Esophagus squamous epithelium (tissue), 5 donors: ENCODE data around the gene DMAC2. TPM values are rescaled to one million over a fixed set of nuclear protein-coding genes. Genes with fewer than 3 reads are reported as not detected.

ENCODE experiments used
- DNase-seq: peaks from one replicate; lab custom pipeline; 2025; lab: John Stamatoyannopoulos, UW
- H3K27ac ChIP-seq, 4 donors: fragments of 200-600 bp; sonication (generic); one replicate each; pipeline ENCODE4 v1.5.1; 2016 to 2019; ENCODE audit warnings: mild to moderate bottlenecking in 1 of 4
- H3K27me3 ChIP-seq, 4 donors: fragments of 200-600 bp; sonication (generic); 1 replicate in 3 of 4; 2 replicates in 1 of 4; pipeline versions ENCODE4 v1.5.1 to v1.6.0; 2017 to 2021; ENCODE audit warnings: antibody characterized with exemption in 1 of 4
- H3K36me3 ChIP-seq, 3 donors: fragments of 200-600 bp; sonication (generic); one replicate each; pipeline ENCODE4 v1.5.1; 2016 to 2019
- H3K4me1 ChIP-seq, 3 donors: fragments of 200-600 bp; sonication (generic); one replicate each; pipeline ENCODE4 v1.5.1; 2017 to 2019
- H3K4me3 ChIP-seq, 4 donors: fragments of 200-600 bp; sonication (generic); 1 replicate in 3 of 4; 2 replicates in 1 of 4; pipeline ENCODE4 v1.5.1; 2016 to 2019; ENCODE audit warnings: mild to moderate bottlenecking in 2 of 4, moderate library complexity in 1 of 4
- H3K9me3 ChIP-seq, 3 donors: fragments of 200-600 bp; sonication (generic); one replicate each; pipeline ENCODE4 v1.5.1; 2016 to 2019
- CTCF ChIP-seq, 6 experiments: fragments of 450-650 bp in 4 of 6; fragments of 200-600 bp in 2 of 6; sonication (generic) in 2 of 6; IDR thresholded peaks; one replicate each; pipeline ENCODE4 v1.5.1; 2016 to 2019; ENCODE audit warnings: antibody characterized with exemption in 6 of 6, mild to moderate bottlenecking in 4 of 6, moderate library complexity in 4 of 6
- POLR2A ChIP-seq, 4 donors: fragments of 450-650 bp; IDR thresholded peaks; one replicate each; pipeline ENCODE4 v1.6.1; 2017; ENCODE audit warnings: antibody characterized with exemption in 4 of 4, mild to moderate bottlenecking in 4 of 4, moderate library complexity in 3 of 4
- WGBS, 2 donors: methylation state at CpG; one replicate each; pipeline ENCODE4 v1.1.5; 2018; 5-methylcytosine and 5-hydroxymethylcytosine counted together
- intact Hi-C: fragments of 100-400 bp; cut with DNase I; formaldehyde crosslinking; loops from one replicate; pipeline ENCODE4 v1.15.0; 2022
- total RNA-seq, 4 donors: library from RNA; depleted of rRNA; stranded (reverse); fragments of >200 nt; gene quantifications; one replicate each; pipeline ENCODE4 v1.1.0, GENCODE V29; 2016
- donor health status: DM: yes; HTN: yes; CAD: no.

Gene DMAC2
- total RNA-seq, 4 donors from 2014 or later = 25.1 to 41.4 (median 35.7) TPM

DNA sequence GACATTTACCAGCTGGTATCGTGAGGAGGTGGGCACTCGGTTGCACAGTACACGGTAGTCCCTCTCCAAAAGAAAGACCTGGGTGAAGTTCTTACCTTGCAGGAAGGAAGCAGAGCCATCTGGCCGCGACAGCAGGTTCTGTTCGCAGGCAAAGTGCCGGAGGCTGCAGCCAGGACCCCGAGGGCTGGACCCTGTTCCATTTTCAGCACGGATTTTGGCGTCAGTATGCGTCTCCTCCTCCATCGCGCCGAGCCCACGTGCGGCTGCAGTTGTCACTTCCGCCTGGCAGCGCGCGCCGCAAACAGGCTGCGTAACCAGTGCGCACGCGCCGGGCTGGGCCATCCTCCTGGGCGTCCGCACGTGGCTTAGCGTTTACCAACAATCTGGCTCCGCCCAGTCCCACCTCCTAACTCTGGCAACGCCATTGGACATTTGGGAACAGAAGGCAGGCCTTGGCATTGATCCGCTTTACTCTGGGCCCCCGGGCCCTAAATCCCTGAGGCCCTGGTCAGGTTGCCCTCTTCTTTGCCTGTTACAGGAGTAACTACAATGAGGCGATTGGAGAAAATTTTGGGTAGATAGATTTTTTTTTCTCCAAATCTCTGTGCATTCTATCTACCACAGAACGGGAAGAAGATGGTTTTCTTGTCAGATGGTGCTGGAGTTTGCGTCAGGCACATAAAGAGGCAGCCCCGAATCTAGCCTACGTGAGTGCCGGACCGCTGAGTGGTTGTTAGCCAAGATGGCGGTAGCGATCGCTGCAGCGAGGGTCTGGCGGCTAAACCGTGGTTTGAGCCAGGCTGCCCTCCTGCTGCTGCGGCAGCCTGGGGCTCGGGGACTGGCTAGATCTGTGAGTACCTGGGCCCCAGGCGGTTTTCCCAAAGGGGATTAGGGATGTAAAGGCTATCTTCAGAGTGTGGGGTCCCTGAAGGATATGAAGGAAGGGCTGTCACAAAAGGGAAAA is 42.3 kb downstream of the DMAC2 start, which contains the start of the genes BCKDHA and EXOSC5:
Gene BCKDHA, plus strand, starts transcription at position 733 of the 964 bp plus-strand sequence. Its CDS starts 10 bp downstream, at position 743.
Gene EXOSC5, minus strand, starts transcription at position 274 of the 964 bp plus-strand sequence. Its CDS starts 31 bp downstream, at position 243.
- Histone ChIP-seq H3K27me3 (no peaks in the 10 kb centered on the region), H3K27ac (peak within 1 kb of the TSS; percentile 89 to 100 (median 96)), H3K4me1 (peaks cover 18 to 65% (median 23%) of the 10 kb centered on the region in 3 donors), H3K9me3 (no peaks in the 10 kb centered on the region), H3K36me3 (peaks cover 0 to 39% (median 0%) of the 10 kb centered on the region in 3 donors), H3K4me3 (peak within 1 kb of the TSS; percentile 83 to 100 (median 86))
- WGBS, 2 donors = 0% methylated on average over 17 to 26 of the region's 50 CpGs
- peak; percentile 94 for DNase-seq
- intact Hi-C loops = no loop called here
- TF ChIP-seq POLR2A (IDR thresholded peaks at IDR 0.05) (peak in 3 of 4 donors; percentile 49 to 70 (median 68)), CTCF (IDR thresholded peaks at IDR 0.05) (peak in 2 of 6 experiments; percentile 9 to 26)

GRCh38 chr19:41395355-41395754 is 44.4 kb downstream of the DMAC2 start:
- WGBS, 2 donors = 63 to 68% methylated on average over 6 of the region's 6 CpGs

DNA sequence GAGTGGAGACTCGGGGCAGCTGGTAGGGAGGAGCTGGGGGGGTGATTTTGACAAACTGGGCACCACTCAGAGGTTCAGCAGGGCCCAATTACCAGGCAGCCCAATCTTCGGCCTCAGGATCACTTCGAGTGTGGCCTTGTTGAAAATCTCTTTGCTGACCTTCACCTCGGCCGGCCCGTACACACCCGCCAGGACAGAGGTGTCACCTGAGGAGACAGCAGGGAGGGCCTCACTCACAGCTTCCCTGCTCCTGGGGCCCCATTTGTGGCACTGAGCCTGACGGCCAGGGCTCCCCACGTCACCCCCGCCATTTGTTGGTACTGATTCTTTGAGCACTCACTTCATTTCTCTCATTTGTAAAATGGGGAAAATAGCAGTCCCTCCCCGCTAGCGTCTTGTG is 46.9 kb downstream of the DMAC2 start:
- Histone ChIP-seq H3K36me3 (peaks cover 6 to 58% (median 16%) of the 10 kb centered on the region in 3 donors), H3K9me3 (no peaks in the 10 kb centered on the region), H3K27ac (no peak overlapping the region), H3K4me3 (no peak overlapping the region), H3K4me1 (peaks cover 4 to 23% (median 9%) of the 10 kb centered on the region in 3 donors), H3K27me3 (no peaks in the 10 kb centered on the region)
- no peak for DNase-seq
- TF ChIP-seq POLR2A (IDR thresholded peaks at IDR 0.05) = no peak
- no peak for TF ChIP-seq CTCF (IDR thresholded peaks at IDR 0.05)
- intact Hi-C loops = no loop called here
- WGBS, 2 donors = 89% methylated on average over 9 to 12 of the region's 12 CpGs

More at GRCh38 chr19:41395355-41395754, 44.4 kb downstream of the DMAC2 start:
- Histone ChIP-seq H3K27ac (no peak overlapping the region), H3K36me3 (peaks cover 6 to 39% (median 14%) of the 10 kb centered on the region in 3 donors), H3K4me3 (no peak overlapping the region), H3K4me1 (peaks cover 18 to 44% (median 19%) of the 10 kb centered on the region in 3 donors), H3K9me3 (no peaks in the 10 kb centered on the region), H3K27me3 (no peaks in the 10 kb centered on the region)
- no peak for DNase-seq
- intact Hi-C loops = no loop called here
- no peak for TF ChIP-seq CTCF (IDR thresholded peaks at IDR 0.05)

GRCh38 chr19:41391618-41392017 is 48.1 kb downstream of the DMAC2 start:
- no peak overlapping the region for H3K27ac ChIP-seq
- peaks cover 6 to 60% (median 16%) of the 10 kb centered on the region in 3 donors for H3K36me3 ChIP-seq
- peaks cover 0 to 27% (median 12%) of the 10 kb centered on the region in 3 donors for H3K4me1 ChIP-seq
- WGBS, 2 donors = 86 to 91% methylated on average over 11 of the region's 11 CpGs
- no peaks in the 10 kb centered on the region for H3K27me3 ChIP-seq
- DNase-seq = no peak
- H3K9me3 ChIP-seq = no peaks in the 10 kb centered on the region
- intact Hi-C loops = no loop called here
- no peak overlapping the region for H3K4me3 ChIP-seq
- TF ChIP-seq POLR2A (IDR thresholded peaks at IDR 0.05) (no peak), CTCF (IDR thresholded peaks at IDR 0.05) (no peak)
